Esophagus (tissue), 2 donors: ENCODE results near the gene FAM221A. TPM values are rescaled to one million over a fixed set of nuclear protein-coding genes. Genes with fewer than 3 reads are reported as not detected.

Experiments used
- H3K27ac ChIP-seq, 2 donors: one replicate each; pipeline ENCODE4 v1.5.1; 2013; ENCODE audit warnings: low read depth in 2 of 2, mild to moderate bottlenecking in 2 of 2, inconsistent platforms in 1 of 2, low read length in 1 of 2, moderate library complexity in 1 of 2
- H3K27me3 ChIP-seq, 2 donors: one replicate each; pipeline ENCODE4 v1.6.1; 2013; ENCODE audit warnings: low read length in 2 of 2, control low read depth in 1 of 2, mild to moderate bottlenecking in 1 of 2; ENCODE audit not compliant: insufficient read depth in 2 of 2, control insufficient read depth in 1 of 2
- H3K36me3 ChIP-seq, 2 donors: one replicate each; pipeline ENCODE4 v1.6.1; 2013; ENCODE audit warnings: low read length in 1 of 2; ENCODE audit not compliant: control insufficient read depth in 2 of 2, insufficient read depth in 2 of 2
- H3K4me1 ChIP-seq, 2 donors: one replicate each; pipeline ENCODE4 v1.6.1; 2013; ENCODE audit warnings: low read length in 1 of 2; ENCODE audit not compliant: control insufficient read depth in 2 of 2, insufficient read depth in 2 of 2
- H3K4me3 ChIP-seq, 2 donors: one replicate each; pipeline ENCODE4 v1.5.1; 2013; ENCODE audit warnings: low read length in 2 of 2, mild to moderate bottlenecking in 2 of 2, low read depth in 1 of 2, moderate library complexity in 1 of 2
- H3K9me3 ChIP-seq, 2 donors: one replicate each; pipeline ENCODE4 v1.6.1; 2013; ENCODE audit warnings: mild to moderate bottlenecking in 2 of 2, low read depth in 1 of 2, low read length in 1 of 2, moderate library complexity in 1 of 2; ENCODE audit not compliant: control insufficient read depth in 2 of 2, insufficient read depth in 1 of 2
- WGBS, 2 donors: extraction: QIAGEN DNeasy Blood & Tissue Kit; methylation state at CpG; one replicate each; pipeline ENCODE4 v1.1.7; 2013; 5-methylcytosine and 5-hydroxymethylcytosine counted together
- polyA plus RNA-seq, 2 donors: library from polyadenylated mRNA; stranded (reverse); fragments of 200-250 nt; gene quantifications; one replicate each; pipeline ENCODE4 v1.2.3, GENCODE V29; 2013
- donor health status: healthy with polysubstance abuse.
- donor health status: Bipolar disorder and iron deficiency.

Gene FAM221A
- polyA plus RNA-seq, 2 donors = 6.2 to 11.3 TPM

GRCh38 chr7:23696916-23697441 lies 17.0 kb downstream of the FAM221A start:
- H3K27me3 ChIP-seq = no peaks in the 10 kb centered on the region
- H3K4me1 ChIP-seq = no peaks in the 10 kb centered on the region
- WGBS, 2 donors = 27 to 38% methylated on average over 7 of the region's 7 CpGs
- H3K4me3 ChIP-seq = no peak overlapping the region
- no peaks in the 10 kb centered on the region for H3K9me3 ChIP-seq
- H3K27ac ChIP-seq = no peak overlapping the region
- H3K36me3 ChIP-seq = peaks cover 3% of the 10 kb centered on the region in 2 donors

- Histone ChIP-seq H3K4me3 (no peak overlapping the region), H3K4me1 (no peaks in the 10 kb centered on the region), H3K27ac (no peak overlapping the region), H3K36me3 (peaks cover 3 to 8% of the 10 kb centered on the region in 2 donors), H3K27me3 (no peaks in the 10 kb centered on the region), H3K9me3 (no peaks in the 10 kb centered on the region)
- WGBS, 2 donors = 53 to 57% methylated on average over 2 of the region's 2 CpGs
These were observed 18.8 kb downstream of the FAM221A start for GRCh38 chr7:23698822-23699221.

GRCh38 chr7:23700046-23700445 lies 20.0 kb downstream of the FAM221A start:
- peaks cover 3 to 11% of the 10 kb centered on the region in 2 donors for H3K36me3 ChIP-seq
- no peak overlapping the region for H3K27ac ChIP-seq
- no peak overlapping the region for H3K4me3 ChIP-seq
- 71 to 79% methylated on average over 4 of the region's 4 CpGs for WGBS, 2 donors
- no peaks in the 10 kb centered on the region for H3K9me3 ChIP-seq
- no peaks in the 10 kb centered on the region for H3K4me1 ChIP-seq
- no peaks in the 10 kb centered on the region for H3K27me3 ChIP-seq

GRCh38 chr7:23709081-23709750 lies 29.2 kb downstream of the FAM221A start:
- Histone ChIP-seq H3K4me3 (no peak overlapping the region), H3K36me3 (peaks cover 0 to 3% of the 10 kb centered on the region in 2 donors), H3K4me1 (no peaks in the 10 kb centered on the region), H3K27me3 (no peaks in the 10 kb centered on the region), H3K27ac (no peak overlapping the region), H3K9me3 (no peaks in the 10 kb centered on the region)
- 69 to 84% methylated on average over 7 of the region's 7 CpGs for WGBS, 2 donors

- Histone ChIP-seq H3K4me3 (no peak within 1 kb of the TSS), H3K27ac (no peak within 1 kb of the TSS), H3K27me3 (no peaks in the 10 kb centered on the region), H3K36me3 (no peaks in the 10 kb centered on the region), H3K4me1 (no peaks in the 10 kb centered on the region), H3K9me3 (no peaks in the 10 kb centered on the region)
- WGBS, 2 donors = 94% methylated on average over 33 of the region's 33 CpGs
These were observed 30.0 kb downstream of the FAM221A start, which contains the start of gene STK31 for GRCh38 chr7:23710000-23710399. TSS of gene STK31 (plus strand) at chr7:23710219. CDS start at chr7:23710286, 67 bp downstream.

GRCh38 chr7:23712368-23713284 lies 32.6 kb downstream of the FAM221A start:
- Histone ChIP-seq H3K9me3 (no peaks in the 10 kb centered on the region), H3K36me3 (no peaks in the 10 kb centered on the region), H3K27me3 (no peaks in the 10 kb centered on the region), H3K27ac (no peak overlapping the region), H3K4me1 (no peaks in the 10 kb centered on the region), H3K4me3 (no peak overlapping the region)
- WGBS, 2 donors = 48 to 54% methylated on average over 8 of the region's 8 CpGs

GRCh38 chr7:23713285-23714149 lies 33.5 kb downstream of the FAM221A start:
- WGBS, 2 donors = 72 to 81% methylated on average over 6 of the region's 6 CpGs
- no peak overlapping the region for H3K27ac ChIP-seq
- no peak overlapping the region for H3K4me3 ChIP-seq
- no peaks in the 10 kb centered on the region for H3K36me3 ChIP-seq
- no peaks in the 10 kb centered on the region for H3K27me3 ChIP-seq
- H3K9me3 ChIP-seq = no peaks in the 10 kb centered on the region
- no peaks in the 10 kb centered on the region for H3K4me1 ChIP-seq

GRCh38 chr7:23714150-23714464 lies 34.1 kb downstream of the FAM221A start:
- Histone ChIP-seq H3K27ac (no peak overlapping the region), H3K4me3 (no peak overlapping the region), H3K36me3 (no peaks in the 10 kb centered on the region), H3K9me3 (no peaks in the 10 kb centered on the region), H3K4me1 (no peaks in the 10 kb centered on the region), H3K27me3 (no peaks in the 10 kb centered on the region)
- 43 to 52% methylated on average over 2 of the region's 2 CpGs for whole genome bisulfite sequencing, 2 donors

- no peak overlapping the region for H3K4me3 ChIP-seq
- H3K9me3 ChIP-seq = no peaks in the 10 kb centered on the region
- no peak overlapping the region for H3K27ac ChIP-seq
- H3K27me3 ChIP-seq = no peaks in the 10 kb centered on the region
- 79 to 88% methylated on average over 1 of the region's 1 CpG for WGBS, 2 donors
- H3K4me1 ChIP-seq = no peaks in the 10 kb centered on the region
- no peaks in the 10 kb centered on the region for H3K36me3 ChIP-seq
These were observed 34.6 kb downstream of the FAM221A start for GRCh38 chr7:23714579-23714978.
